GM18499 (cell line): ENCODE data around the gene CCDC14.
A peak's percentile ranks its signal among the peaks of the same experiment; 100 is the strongest.
"Not testable (repeated sequence)": the region's sequence is repeated elsewhere in the genome, so short reads cannot be mapped to it uniquely, and the experiment has no call there.

Experiments used
- ATAC-seq: cut with Tn5 transposase; IDR thresholded peaks from one replicate; pipeline ENCODE4 v1.9.1; 2021; ENCODE audit warnings: moderate number of reproducible peaks; ENCODE audit not compliant: insufficient read depth, unreplicated experiment

CCDC14 gene

GRCh38 chr3:123960781-123961507 lies at the start of gene CCDC14:
CCDC14 (minus strand) TSS chr3:123961229; CDS start chr3:123961173, 56 bp downstream.
- peak; percentile 45 for ATAC-seq

DNA sequence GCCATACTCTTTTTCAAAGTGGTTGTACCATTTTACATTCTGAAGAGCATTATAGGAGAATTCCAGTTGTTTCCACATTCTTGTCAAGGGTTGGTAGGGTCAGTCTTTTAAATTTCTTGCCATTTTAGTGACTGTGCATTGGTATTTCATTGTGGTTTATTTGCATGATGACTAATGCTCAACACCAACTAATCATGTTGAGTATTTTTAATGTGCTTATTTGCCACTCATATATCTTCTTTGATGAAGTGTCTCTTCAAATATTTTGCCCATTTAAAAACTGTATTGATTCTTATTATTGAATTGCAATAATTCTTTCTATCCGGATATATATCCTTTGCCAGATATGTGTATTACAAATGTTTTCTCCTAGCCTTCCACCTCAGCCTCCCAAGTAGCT lies 47.3 kb upstream of the CCDC14 start:
- not testable (repeated sequence) for ATAC-seq

- no peak for ATAC-seq
Measured at GRCh38 chr3:124007186-124007585, 46.2 kb upstream of the CCDC14 start.

- ATAC-seq = not testable (repeated sequence)
Measured at GRCh38 chr3:124002405-124003079, 41.5 kb upstream of the CCDC14 start.

DNA sequence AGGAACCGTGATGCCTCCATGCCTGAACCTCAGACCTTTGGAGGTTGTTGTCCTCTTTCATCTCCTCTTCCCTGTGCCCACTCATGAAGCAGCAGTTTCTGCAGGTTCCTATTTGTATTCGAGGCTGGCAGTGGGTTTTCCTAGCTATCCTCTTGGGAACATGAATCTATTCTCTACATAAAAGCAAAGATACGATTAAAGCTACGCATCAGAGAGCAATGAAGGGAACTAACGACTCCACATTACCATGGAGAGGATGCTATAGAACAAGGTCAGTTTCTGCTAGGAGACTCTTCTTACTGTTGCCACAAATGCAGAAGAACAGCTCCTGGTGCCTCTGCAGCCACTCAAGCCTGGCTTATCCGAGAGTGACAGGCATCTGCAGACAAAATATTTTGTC lies 40.3 kb upstream of the CCDC14 start:
- not testable (repeated sequence) for ATAC-seq

- no peak for ATAC-seq
Measured at GRCh38 chr3:123997543-123997942, 36.5 kb upstream of the CCDC14 start.

DNA sequence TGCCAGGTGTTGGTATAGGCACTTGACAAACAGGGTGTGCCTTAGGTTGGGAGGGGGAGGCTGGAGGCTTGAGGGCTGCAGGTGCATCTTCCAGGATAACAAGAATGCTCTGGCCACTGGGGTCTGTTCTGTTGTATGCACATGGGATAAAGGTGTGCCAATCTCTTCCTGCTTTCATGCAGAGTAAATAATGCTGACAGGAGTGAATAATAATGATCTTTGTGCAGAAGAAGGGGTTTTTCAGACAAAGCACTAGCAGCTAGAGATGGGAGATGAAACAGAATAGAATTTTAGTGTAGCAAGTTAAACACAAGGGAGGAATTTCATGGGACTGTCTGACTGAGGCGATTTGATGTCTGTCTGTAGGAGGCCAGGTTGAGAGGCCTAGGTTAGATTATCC lies 32.8 kb upstream of the CCDC14 start:
- no peak for ATAC-seq

- not testable (repeated sequence) for ATAC-seq
Measured at GRCh38 chr3:123991730-123992588, 30.9 kb upstream of the CCDC14 start, which contains the start of gene ROPN1. ROPN1 (minus strand) TSS chr3:123992124; CDS start chr3:123980481, 11,643 bp downstream.

DNA sequence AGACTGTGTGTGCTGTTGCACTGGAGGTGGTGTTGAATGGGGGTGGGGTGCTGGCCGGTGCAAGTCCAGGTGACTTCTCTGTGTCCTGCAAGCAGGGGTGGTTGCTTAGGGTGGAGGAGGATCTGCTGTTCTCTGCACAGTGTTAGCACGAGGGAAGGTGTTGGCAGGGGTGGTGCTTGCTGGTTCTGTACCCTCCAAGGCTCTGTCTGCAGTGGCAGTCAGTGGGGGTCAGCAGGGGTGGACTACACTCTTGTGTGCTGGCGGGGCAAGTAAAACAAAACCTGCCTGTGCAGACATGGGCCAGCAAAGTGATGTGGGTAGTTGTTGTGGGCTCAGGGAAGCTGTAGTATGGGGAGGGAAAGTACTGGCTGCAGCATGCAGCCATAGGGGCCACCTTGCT lies 25.4 kb upstream of the CCDC14 start:
- ATAC-seq = no peak

- ATAC-seq = no peak
Measured at GRCh38 chr3:123984957-123985356, 23.9 kb upstream of the CCDC14 start.

- ATAC-seq = no peak
Measured at GRCh38 chr3:123984350-123984749, 23.3 kb upstream of the CCDC14 start.

DNA sequence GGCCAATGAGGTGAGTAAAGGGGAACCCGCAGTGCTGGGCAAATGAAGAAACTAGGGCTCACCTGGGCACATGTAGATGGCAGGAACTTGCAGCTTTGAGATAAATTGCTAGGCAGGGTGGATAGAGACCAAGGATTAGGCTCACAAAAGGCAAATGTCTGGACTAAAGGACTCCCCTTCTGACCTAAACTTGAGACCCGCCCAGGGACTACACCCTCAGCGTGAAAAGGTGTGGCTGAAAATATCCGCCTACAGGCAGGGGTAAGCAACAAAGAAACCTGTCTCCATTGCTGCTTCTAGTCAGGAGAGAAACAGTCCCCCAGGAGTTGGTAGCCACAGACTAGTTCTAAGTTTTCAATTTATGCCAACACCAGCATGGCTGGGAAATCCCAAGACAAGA lies 20.3 kb upstream of the CCDC14 start:
- not testable (repeated sequence) for ATAC-seq

DNA sequence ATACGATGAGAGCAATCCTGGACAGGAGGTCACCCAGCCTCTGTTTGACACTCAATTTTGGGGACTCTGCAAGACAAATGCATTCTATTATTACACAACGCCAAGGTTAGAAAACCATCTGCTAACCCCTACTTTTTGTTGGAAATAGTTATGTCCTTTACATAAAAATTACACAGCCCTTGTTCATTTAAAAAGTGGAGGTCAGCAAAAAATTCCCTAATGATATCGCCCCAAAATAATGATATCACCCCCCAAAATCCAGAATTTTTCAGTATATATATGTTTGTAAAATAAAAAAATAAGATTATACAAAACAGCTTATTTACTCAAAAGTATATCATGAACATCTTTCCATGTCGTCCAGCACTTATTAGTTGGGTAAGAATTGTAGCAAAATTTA lies 19.5 kb upstream of the CCDC14 start:
- ATAC-seq = no peak

- ATAC-seq = not testable (repeated sequence)
Measured at GRCh38 chr3:123979525-123980501, 18.8 kb upstream of the CCDC14 start.

DNA sequence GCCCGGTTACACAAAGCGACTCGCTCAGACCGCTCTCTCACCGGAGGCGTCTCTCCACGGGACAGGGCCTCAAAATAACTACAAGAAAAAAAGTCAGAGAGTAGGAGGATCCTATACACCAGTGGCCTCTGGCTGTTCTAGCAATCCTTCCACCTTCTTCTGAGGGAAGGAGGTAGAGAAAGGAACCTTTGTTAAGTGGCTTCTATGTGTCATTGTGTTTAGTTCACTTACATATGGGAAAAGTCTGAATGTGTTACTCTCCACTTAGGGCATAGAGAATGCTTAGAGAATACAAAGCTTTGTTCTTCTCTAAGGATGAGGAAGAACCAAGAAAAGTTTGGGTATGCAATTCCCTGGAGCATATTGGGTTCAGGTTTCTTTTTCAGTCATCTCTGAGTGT lies 15.9 kb upstream of the CCDC14 start:
- ATAC-seq = not testable (repeated sequence)

- not testable (repeated sequence) for ATAC-seq
Measured at GRCh38 chr3:123976181-123976898, 15.3 kb upstream of the CCDC14 start.

GRCh38 chr3:123975030-123975429 lies 14.0 kb upstream of the CCDC14 start:
- ATAC-seq = not testable (repeated sequence)

GRCh38 chr3:123971406-123971805 lies 10.4 kb upstream of the CCDC14 start:
- no peak for ATAC-seq

DNA sequence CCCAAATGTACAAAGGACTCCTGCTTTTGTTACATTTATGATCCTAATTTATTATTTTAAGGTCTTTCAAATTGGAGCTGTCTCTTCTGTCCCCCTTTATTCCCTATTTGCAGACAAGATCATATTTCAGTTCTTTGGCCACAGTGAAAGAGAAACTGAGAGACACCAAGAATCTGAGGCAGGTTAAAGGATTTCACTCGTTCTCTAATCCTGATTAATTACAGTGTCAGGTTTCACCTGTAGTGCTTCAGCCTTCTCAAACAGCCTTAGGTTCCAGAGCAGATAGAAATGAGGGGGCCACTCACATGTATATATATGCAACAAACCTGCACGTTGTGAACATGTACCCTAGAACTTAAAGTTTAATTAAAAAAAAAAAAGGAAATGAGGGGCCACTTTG lies 6.2 kb upstream of the CCDC14 start:
- not testable (repeated sequence) for ATAC-seq
